Measurements from ENCODE around the gene CD79A.

Gene CD79A

DNA sequence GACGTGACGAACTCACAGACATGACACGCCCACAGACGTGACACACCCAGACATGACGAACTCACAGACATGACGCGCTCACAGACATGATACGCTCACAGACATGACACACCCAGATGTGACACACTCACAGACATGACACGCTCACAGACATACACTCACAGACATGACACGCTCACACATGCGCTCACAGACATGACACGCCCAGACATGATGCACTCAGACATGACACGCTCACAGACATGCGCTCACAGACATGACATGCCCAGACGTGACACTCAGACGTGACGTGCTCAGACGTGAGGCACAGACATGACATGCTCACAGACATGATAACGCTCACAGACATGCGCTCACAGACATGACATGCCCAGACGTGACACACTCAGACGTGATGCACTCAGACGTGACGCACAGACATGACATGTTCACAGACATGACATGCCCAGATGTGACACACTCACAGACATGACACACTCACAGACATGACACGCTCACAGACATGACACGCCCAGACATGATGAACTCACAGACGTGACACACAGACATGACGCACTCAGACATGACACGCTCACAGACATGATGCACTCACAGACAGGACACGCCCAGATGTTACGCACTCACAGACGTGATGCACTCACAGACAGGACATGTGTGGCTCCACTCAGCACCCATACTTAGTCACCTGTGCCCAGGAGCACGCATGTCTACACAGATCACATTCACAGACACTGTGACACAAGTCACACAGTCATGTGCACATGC, 43.1 kb downstream of the CD79A start:
- no peak for DNase-seq (ENCODE audit: low spot score)

DNA sequence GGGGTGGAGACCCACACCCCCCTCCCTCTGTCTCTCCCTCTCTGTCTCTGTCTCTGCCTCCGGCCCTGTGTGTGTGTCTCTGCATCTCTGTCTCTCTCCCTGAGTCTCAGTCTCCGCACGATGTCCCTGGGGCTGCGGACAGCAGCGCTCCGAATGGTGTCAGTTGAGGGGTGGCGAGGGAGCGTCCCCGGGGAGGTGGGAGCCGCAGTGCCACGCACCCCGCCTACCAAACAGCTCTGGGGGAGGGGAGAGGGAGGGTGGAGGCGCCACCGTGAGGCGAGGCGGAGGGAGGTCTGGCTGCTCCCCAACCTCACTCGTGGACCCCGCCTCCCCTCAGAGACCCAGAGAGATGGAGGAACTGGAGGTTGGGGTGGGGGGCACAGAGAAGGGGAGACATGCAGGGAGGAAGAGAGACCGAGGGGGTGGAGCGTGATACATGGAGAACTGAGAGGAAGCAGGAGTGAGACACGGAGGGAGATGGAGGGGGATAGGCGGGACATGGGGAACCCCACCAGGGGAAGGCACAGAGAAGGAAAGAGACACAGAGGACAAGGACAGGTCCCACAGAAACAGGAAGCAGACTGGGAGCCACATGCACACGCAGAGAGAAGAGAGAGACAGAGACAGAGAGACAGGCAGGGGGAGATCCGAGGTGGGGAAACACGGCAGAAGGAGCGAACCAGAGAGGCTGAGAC, 44.0 kb downstream of the CD79A start:
- DNase-seq (ENCODE audit: low spot score), result no peak

DNA sequence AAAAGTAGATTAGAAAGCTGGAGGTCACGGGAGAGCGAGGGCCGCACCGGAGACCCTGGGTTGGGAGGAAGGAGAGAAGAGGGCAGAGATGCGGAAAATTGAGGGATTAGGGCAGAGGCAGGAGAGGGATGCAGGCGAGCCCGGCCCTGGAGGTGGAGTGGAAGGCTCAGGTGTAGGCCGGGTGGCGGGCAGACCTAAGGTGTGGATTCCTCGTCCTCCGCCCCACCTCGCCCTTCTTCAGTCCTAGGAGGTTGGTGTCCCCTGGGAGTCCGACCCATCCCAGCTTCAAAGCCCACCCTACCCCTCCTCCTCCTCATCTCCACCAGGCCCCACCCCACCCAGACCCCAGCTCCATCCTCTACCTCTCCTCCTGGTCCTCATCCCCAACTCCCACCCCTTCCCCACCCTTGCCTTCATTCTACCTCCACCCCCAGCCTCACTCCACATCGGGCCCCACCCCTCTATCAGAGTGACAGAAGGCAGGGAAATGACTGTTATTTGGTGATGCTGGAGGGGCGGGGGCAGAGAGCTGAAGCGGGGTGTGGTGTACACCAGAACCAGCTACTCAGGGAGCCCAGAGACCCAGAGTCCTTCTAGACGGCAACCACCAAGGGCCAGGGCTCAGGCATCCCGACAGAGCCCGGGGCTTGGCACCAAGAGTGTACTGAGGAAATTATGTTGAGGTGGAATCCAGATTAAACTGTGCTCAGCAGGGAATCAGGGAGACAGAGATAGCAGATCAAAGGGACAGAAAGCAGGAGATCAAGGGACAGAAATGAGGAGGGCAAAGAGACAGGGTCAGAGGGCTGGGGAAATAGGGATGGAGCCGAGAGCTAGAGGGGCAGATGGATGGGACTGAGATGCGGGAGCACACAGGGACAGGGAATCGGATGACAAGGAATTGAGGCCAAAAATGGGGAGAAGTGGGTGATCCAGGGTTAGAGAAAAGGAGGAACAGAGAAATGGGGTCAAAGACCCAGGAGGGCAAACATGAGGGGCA, 44.8 kb downstream of the CD79A start:
- DNase-seq (ENCODE audit: low spot score), result no peak

DNA sequence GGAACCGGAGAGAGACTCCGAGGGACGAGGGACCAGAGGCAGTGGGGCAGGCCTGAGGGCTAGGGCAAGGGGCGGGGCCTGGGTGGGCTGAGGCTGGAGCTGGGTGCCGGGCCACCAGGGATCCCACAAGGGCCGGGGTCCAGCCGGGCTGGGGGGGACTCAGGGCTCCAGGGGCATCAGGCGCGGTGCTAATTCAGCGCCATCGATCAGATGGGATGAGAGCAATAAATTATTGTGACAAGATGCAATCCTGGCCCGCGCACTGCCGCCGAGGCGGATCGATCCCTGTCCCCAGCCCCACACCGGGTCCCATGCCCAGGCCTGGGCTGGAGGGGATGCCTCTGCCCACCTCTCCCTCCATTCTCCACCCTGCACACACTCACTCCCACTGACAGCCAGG, 45.5 kb downstream of the CD79A start:
- DNase-seq (ENCODE audit: low spot score), result no peak

DNA sequence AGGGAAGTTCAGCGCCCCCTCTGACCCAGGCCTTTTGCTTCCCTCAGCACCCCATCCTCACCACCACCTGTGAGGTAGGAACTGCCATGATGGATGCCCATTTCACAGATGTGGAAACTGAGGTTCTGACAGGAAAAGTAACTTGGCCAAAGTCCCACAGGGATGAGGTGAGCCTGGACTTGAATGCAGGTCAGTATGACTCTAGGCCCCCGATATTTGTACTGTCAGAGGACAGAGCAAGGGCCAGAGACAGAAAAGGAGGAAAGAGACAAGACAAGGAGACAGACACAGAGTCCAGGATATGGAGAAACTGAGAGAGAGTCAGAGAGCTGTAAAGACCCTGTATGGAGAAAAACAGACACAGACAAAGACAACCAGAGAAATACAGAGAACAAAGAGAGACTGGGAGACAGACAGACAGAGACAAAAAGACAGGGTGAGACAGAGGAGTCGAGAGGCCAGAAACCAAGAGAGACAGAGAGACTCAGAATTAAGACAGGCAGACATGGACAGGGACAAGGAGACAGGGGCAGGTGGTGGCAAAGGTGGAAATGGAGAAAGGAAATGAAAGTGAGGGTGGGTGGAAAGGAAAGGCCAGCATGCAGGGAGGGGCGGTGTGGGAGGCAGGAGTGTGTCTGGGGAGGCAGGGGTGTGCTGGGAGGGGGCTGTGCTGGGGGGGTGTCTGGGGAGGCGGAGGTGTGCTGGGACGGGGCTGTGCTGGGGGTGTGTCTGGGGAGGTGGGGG, 46.1 kb downstream of the CD79A start:
- DNase-seq (ENCODE audit: low spot score), result no peak

DNA sequence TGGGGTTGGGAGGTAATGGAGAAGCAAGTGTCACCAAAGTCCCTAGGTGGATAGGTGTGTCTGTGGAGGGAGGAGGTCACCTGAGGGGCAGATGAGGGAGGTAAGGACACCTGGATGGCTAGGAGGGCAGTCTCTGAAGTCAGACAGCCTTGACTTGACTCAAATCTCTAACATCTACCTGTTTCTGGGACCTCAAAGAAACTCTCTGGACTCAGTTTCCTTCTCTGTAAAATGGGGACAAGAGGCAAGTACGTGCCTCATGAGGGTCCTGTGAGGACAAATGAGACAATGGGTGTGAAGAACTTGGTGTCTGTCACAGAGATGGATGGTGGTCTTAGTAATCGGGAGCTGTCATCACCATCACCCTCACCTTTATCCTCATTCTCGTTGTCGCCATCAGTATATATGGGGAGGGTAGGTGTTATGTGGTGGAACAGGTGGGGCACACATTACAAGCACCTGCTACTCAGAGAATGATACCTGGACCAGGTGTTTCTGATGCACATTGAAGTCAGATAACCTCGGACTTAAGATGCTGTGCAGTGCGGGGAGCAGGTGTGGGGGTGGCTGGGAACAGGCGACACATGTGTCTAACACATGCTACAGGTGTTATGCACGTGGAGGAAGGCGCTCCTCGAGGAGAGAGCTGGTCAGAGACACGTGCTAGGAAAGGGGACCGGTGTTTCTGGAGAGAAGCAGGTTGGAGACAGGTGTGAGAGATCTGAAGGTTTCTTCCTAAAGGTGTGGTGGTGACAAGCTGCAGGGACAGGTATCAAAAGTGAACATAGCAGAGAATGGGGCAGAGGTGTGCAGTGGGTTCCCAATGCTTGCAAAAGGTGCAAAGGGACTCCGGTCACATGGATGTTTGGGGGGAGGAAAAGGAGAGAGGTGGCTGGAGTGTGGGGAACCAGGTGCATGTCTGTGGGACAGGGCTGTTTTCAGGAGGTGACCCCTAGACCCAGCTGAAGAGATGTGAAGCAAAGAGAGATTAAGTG, 47.4 kb downstream of the CD79A start:
- no peak for DNase-seq (ENCODE audit: low spot score)

DNA sequence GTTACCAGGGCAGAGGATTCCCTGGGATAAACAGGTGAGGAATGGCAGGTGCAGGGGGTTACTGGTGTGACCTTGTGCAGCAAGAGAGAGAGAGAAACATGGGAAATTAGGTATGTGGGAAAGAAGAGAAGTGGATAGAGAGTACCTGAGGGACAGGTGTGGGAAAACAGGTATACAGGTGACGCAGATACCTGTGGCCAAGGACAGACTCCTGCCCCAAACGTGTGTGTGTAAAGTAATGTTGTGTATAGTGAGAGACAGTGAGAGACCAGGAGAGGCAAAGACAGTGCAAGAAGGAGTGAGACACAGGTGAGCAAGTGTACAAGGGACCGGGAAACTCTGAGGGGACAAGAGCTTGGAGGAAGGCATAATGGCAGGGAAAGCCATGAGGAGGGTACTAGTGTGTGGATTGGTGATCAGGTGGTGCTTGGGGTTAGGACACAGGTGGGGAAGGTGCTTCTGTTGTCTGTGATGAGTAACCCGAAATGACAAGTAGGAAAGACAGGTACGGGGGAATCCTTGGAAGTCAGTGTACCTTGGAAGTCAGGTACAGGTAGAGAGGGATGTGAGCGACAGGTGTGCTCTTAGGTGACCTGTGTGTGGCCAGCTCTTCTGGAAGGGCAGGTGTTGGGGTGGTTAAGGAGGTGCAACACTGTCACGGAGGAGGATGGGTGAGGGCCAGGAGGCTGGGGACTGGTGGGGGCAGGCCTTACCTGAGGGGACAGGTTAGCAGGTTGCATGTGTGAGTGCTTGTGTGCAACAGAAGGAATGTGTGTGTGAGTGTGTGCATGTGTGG, 48.3 kb downstream of the CD79A start:
- DNase-seq (ENCODE audit: low spot score), result no peak

DNA sequence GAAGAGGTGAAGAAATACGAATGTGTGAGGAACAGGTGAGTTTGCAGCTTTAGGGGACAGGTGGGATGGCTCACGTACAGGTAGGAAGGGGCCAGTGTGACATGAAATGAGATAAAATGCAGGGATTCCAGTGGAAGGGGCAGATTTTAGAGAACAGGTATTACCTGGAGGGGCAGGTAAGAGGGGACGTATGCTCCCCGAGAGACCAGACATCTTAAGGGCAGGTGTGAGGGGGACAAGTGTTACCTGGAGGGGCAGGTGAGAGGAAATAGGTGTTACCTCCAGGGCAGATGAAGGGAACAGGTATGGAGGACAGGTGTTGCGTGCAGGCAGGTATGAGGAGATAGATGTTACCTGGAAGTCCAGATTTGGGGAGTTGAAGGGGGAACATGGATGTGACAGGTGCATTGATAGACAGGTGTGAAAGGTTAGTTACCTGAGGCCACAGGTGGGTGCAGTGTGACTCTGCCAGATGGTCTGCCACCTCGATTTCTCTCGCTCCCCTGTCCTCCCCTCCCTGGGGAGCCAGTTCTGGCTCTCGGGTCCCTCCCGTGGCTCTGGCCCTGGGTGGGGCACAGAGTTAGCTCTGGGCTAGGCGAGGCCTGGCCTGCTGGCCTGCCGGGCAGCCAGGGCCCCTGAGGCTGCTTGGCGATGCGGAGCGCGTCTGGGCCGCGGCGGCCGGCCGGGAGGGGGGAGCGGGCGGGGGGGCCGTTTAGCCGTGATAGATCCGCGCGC, 49.1 kb downstream of the CD79A start:
- DNase-seq (ENCODE audit: low spot score), result no peak

DNA sequence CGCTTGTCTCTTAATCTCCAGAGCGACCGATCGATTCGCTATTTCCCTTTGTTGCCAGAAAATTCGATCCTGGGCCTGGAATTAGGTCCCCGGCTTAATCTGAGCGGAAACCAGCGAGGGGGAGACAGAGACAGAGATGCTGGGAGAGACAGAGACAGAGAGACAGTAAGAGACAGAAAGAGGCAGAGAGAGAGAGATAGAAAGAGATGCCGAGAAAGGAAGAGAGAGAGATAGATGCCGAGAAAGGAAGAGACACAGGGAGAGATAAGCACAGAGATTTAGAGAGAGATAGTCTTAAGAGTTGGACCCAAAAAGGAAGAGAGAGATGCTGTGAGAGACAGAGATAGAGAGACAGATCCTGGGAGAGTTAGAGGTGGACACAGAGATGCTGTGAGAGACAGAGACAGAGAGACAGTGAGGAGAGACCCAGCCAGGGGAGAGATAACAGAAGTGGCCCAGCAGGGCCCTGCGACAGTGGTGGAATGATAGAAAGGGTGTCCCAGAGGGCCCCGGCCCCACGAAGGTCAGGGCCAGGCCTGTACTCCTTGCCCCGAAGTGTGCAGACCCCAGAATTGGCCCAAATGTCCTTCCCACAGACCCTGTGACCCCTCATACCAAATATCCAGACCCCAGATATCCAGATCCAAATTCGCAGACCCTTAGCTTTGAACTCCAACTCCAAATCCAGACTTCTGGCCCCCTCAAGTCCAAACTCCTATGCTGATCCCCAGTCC, 49.9 kb downstream of the CD79A start:
- DNase-seq (ENCODE audit: low spot score), result no peak

DNA sequence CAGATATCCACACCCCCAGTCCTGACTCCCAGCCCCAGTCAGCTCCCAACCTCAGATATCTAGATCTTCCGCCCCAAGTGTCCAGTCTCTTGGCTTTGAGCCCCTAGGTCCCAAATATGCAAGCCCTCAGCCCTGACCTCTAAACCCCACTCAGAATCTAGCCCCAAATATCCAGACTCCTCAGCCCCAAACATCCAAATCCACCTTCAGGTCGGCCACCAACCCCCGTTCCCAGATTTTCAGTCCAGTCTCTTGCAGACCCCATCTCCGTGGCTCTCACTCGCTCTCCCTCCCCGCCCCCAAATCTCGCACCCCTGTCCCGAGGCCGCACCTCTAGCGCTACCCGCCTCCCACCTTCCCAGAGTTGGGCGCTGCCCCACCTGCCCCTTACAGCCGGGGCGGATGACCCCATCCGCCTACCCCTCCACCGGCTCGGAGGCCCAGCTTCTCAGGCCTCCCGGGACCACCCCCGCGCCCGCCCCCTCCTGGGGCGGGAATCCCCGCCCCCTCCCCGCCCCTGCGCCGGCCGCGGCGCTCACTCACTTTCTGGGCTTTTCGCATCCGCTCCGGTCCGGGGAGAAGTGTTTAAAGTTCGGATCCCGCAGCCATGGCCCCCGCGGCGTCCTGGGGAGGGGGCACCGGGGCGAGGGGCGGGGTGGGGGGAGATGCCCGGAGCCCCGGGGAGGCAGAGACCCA, 50.6 kb downstream of the CD79A start:
- DNase-seq (ENCODE audit: low spot score), result peak; percentile 53

DNA sequence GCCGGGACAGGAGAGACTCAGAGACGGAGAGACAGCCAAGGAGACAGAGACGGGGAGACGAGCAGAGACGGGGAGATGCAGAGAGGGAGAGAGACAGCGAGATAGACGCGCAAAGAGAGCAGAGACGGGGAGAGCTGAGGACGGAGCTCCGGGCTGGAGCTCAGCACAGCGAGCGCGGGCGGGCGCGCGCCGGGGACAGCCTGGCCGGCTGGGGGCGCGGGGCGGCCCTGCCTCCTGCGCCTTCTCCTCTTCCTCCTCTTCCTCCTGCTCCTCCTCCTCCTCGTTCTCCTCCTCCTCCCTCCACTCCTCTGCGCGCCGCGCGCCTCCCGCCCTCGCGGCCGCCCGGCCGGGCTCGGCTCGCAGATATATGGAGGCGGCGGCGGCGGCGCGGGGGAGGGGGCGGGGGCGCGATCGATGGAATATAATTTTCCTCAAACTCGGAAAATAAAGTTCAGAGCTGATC, 51.2 kb downstream of the CD79A start, which contains the start of gene ERFL:
TSS of gene ERFL (minus strand) at position 229 of the 463 bp plus-strand sequence. CDS start 15,530 bp downstream, outside the sequence.
- peak; percentile 61 for DNase-seq (ENCODE audit: low spot score)

DNA sequence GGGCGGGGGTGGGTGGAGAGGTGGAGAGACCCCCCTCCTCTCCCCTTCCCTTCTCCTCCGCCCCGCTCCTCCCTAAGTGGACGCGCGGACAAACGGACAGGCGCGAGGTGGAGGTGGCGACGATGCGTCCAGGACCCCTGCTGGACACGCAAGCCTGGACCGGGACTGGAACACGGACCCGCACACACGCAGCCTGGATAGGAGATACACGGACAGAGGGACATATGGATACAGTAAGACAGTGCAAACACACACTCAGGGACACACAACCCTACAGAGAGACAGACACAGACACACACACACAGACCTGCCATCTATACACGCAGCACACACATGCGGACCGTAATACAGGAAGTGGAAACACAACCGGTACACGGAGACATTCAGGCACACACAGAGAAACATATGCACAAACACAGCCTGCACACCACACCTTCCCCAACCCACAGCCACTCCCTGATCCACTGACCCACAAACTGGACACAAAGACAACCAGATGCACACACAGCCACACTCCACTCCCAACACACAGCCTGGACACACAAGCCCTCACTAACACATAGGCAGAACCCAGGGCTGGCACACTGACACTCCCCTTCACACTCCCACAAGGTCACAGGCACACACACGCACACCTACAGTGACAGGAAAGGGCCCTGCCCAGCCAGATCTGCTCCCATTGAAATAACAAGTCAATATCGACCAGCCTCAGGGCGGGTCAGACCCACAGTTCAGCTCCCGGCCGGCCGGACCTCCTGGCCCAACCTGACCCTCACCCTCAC, 51.9 kb downstream of the CD79A start:
- no peak for DNase-seq (ENCODE audit: low spot score)

DNA sequence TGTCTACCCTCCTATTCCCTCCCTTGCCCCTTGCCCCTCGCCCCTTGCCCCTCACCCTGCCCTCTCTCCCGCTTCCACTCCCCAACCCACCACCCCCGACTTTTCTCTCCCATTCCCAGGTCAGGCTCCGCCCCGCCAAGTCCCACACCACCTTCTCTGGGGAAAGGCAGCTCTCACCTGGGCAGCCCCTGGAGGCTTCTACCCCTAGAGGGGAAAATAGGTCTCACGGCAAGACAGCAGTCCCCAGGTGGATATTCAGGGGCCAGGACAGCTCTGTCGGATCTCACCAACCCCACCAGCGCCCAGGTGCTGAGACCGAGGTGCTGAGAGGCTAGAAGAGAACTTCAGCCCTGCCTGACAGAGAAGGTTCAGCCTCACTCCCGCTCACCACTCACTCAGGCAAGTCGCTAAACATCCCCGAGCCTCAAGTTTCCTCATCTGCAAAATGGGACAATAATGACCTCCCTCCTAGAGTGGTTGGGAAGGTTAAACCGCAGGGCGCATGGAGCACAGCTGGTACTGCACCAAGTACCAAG, 52.5 kb downstream of the CD79A start:
- no peak for DNase-seq (ENCODE audit: low spot score)

DNA sequence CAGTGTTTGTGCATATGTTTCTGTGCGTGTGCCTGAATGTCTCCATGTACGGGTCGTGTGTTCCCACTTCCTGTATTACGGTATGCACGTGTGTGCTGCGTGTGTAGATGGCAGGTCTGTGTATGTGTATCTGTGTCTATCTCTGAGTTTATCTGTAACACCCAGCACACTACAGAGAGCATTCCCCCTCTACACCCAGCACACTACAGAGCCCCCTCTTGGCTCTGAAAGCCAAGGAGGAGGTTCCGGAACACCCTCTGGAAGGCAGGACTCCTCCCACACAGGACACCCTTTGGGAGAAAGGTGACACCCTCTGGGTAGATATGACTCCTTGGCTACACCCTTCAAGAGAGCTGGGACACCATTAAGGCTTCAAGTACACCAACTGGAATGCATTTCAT, 53.2 kb downstream of the CD79A start:
- no peak for DNase-seq (ENCODE audit: low spot score)
